NCI-H1105 (cell line): ENCODE measurements around the gene NPY2R.

Experiments used
- DNase-seq: peaks from one replicate; lab custom pipeline; 2025; lab: John Stamatoyannopoulos, UW

NPY2R gene

DNA sequence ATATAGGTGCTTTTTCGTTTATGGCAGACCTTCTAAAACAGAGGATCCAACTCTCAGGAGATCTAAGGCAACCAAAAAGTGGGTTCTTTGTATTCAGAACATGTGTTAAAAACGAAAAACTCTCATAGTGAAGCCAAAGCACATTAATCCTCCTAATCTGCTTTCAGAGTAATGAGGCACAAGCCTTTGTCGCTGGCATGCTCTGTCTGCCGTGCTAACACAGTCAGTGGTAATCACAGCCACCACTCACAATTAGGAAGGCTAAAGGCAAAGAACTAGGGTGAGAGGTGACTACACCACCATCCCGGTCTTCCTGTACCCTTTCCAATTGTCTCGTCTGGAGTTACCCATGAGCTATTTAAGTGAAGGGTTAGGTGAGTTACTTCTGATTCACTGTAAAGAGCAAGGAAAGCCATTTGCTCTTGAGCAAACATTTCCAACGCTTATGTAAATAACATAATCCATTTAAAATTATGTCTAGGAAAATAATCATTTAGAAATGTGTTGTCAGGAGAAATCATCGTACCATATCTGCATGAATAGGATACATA is 40.7 kb downstream of the NPY2R start:
- no peak for DNase-seq

DNA sequence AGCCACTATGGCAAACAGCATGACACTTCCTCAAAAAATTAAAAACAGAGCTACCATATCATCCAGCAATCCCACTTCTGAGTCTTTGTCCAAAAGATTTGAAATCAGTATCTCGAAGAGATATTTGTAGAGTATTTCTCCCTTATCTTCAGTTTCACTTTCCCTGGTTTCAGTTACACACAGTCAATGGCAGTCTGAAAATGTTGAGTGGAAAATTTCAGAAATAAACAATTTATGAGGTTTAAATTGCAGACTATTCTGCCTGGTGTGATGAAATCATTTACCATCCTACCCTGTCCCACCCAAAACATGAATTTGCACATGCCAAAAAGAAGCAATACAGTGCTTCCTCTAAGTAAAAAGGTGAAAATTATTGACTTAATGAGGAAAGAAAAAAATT is 43.9 kb downstream of the NPY2R start:
- DNase-seq: no peak

DNA sequence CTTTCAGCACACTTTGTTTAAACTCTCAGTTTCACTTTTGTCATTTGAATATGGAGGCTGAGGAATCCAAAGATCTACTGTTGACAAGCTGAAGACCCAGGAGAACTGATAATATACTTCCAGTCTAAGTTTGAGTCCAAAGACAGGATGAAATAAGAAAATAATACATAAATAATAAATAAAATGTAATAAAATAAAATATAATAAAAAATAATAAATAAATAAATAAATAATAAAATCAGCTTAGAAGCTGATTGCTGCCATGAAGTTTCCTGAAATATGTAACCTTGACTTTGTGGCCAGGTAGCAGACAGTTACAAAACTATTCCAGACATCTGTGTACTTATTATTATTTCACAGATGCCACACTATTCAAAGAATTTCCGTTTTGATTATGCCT is 55.0 kb downstream of the NPY2R start:
- no peak for DNase-seq

DNA sequence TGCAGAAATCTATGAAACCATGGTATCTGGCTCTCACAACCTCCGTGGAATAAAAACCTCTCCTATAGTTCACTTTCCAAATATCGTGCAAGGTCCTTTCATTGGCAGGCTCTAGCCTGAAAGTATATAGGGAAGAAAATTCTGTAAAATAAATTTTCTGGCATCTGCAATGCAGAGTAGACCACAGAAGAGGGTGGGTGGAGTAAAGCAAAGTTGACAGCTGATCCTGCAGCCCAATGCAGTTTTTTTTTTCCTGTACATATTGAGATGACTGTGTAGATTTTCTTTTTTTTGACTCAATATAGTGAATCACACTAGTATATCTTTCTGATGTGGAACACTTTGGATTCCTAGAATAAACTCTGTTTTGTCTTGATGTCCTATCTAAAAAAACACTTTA is 56.7 kb downstream of the NPY2R start:
- no peak for DNase-seq
